HG02943 (cell line): ENCODE results near the gene CNOT8.
"Not testable (repeated sequence)": the region's sequence is repeated elsewhere in the genome, so short reads cannot be mapped to it uniquely, and the experiment has no call there.

Experiments used
- ATAC-seq: cut with Tn5 transposase; IDR thresholded peaks from one replicate; pipeline ENCODE4 v1.9.1; 2021; ENCODE audit warnings: mild to moderate bottlenecking, low read depth, moderate library complexity; ENCODE audit not compliant: unreplicated experiment

Gene CNOT8

GRCh38 chr5:154858297-154858971 lies at the start of gene CNOT8:
CNOT8 (plus strand) TSS chr5:154858627; CDS start chr5:154863279, 4,652 bp downstream.
- peak; percentile 82 for ATAC-seq

- ATAC-seq: no peak
Observed at GRCh38 chr5:154811239-154811638, 47.2 kb upstream of the CNOT8 start.

GRCh38 chr5:154811653-154812465 lies 46.6 kb upstream of the CNOT8 start:
- no peak for ATAC-seq

- no peak for ATAC-seq
Observed at GRCh38 chr5:154813158-154813557, 45.3 kb upstream of the CNOT8 start.

- no peak for ATAC-seq
Observed at GRCh38 chr5:154813736-154814135, 44.7 kb upstream of the CNOT8 start.

GRCh38 chr5:154815025-154815424 lies 43.4 kb upstream of the CNOT8 start:
- no peak for ATAC-seq

GRCh38 chr5:154815684-154816247 lies 42.7 kb upstream of the CNOT8 start:
- ATAC-seq: no peak

GRCh38 chr5:154816891-154817492 lies 41.4 kb upstream of the CNOT8 start:
- no peak for ATAC-seq

GRCh38 chr5:154817815-154818214 lies 40.6 kb upstream of the CNOT8 start:
- no peak for ATAC-seq

GRCh38 chr5:154818471-154819116 lies 39.8 kb upstream of the CNOT8 start:
- ATAC-seq: no peak

- ATAC-seq: no peak
Observed at GRCh38 chr5:154819546-154819945, 38.9 kb upstream of the CNOT8 start.

GRCh38 chr5:154820383-154820782 lies 38.0 kb upstream of the CNOT8 start:
- no peak for ATAC-seq

GRCh38 chr5:154822896-154823295 lies 35.5 kb upstream of the CNOT8 start:
- not testable (repeated sequence) for ATAC-seq

- no peak for ATAC-seq
Observed at GRCh38 chr5:154823605-154824004, 34.8 kb upstream of the CNOT8 start.

GRCh38 chr5:154824070-154824469 lies 34.4 kb upstream of the CNOT8 start:
- no peak for ATAC-seq

- ATAC-seq: no peak
Observed at GRCh38 chr5:154829181-154829588, 29.2 kb upstream of the CNOT8 start.

- ATAC-seq: no peak
Observed at GRCh38 chr5:154829589-154830218, 28.7 kb upstream of the CNOT8 start.

- no peak for ATAC-seq
Observed at GRCh38 chr5:154830219-154830595, 28.2 kb upstream of the CNOT8 start.

GRCh38 chr5:154830596-154830995 lies 27.8 kb upstream of the CNOT8 start:
- ATAC-seq: no peak

GRCh38 chr5:154831451-154831850 lies 27.0 kb upstream of the CNOT8 start:
- no peak for ATAC-seq
